HEK293 (cell line): ENCODE results near the gene C9orf43.

Source experiments
- ELK4 ChIP-seq: IDR thresholded peaks from 2 replicates; pipeline ENCODE4 v1.6.1; 2011; ENCODE audit warnings: mild to moderate bottlenecking, low read depth, low read length, borderline replicate concordance
- GFI1B ChIP-seq: fragments of 450-650 bp; formaldehyde crosslinking; IDR thresholded peaks from 2 replicates; pipeline ENCODE4 v1.5.1; 2016; ENCODE audit warnings: missing biosample characterization, missing genetic modification characterization
- GLIS1 ChIP-seq: fragments of 450-650 bp; formaldehyde crosslinking; IDR thresholded peaks from 2 replicates; pipeline ENCODE4 v1.5.1; 2016; ENCODE audit warnings: missing biosample characterization, missing genetic modification characterization
- IKZF3 ChIP-seq: fragments of 450-650 bp; IDR thresholded peaks from 2 replicates; pipeline ENCODE4 v1.5.0; 2018; ENCODE audit warnings: missing biosample characterization, mild to moderate bottlenecking, missing genetic modification characterization, moderate library complexity
- KLF1 ChIP-seq: fragments of 450-650 bp; formaldehyde crosslinking; IDR thresholded peaks from 2 replicates; pipeline ENCODE4 v1.5.1; 2016; ENCODE audit warnings: missing biosample characterization, missing genetic modification characterization
- KLF7 ChIP-seq: fragments of 450-650 bp; formaldehyde crosslinking; IDR thresholded peaks from 2 replicates; pipeline ENCODE4 v1.5.1; 2016; ENCODE audit warnings: missing biosample characterization, missing genetic modification characterization, borderline replicate concordance
- RBAK ChIP-seq: fragments of 450-650 bp; formaldehyde crosslinking; IDR thresholded peaks from 2 replicates; pipeline ENCODE4 v1.5.1; 2016; ENCODE audit warnings: missing biosample characterization, missing genetic modification characterization
- SALL2 ChIP-seq: fragments of 450-650 bp; formaldehyde crosslinking; IDR thresholded peaks from 2 replicates; pipeline ENCODE4 v1.5.0; 2017; ENCODE audit warnings: missing biosample characterization, mild to moderate bottlenecking, missing genetic modification characterization, borderline replicate concordance
- SCRT1 ChIP-seq: fragments of 450-650 bp; formaldehyde crosslinking; IDR thresholded peaks from 2 replicates; pipeline ENCODE4 v1.5.1; 2016; ENCODE audit warnings: missing biosample characterization, missing genetic modification characterization, borderline replicate concordance
- SP2 ChIP-seq: fragments of 450-650 bp; formaldehyde crosslinking; IDR thresholded peaks from 2 replicates; pipeline ENCODE4 v1.5.1; 2016; ENCODE audit warnings: missing biosample characterization, missing genetic modification characterization
- TCF7L2 ChIP-seq: IDR thresholded peaks from 2 replicates; pipeline ENCODE4 v1.6.1; 2011; ENCODE audit warnings: low read depth, mild to moderate bottlenecking, inconsistent platforms, low read length, moderate library complexity, borderline replicate concordance
- TSHZ1 ChIP-seq: fragments of 450-650 bp; formaldehyde crosslinking; IDR thresholded peaks from 2 replicates; pipeline ENCODE4 v1.5.1; 2016; ENCODE audit warnings: missing biosample characterization, missing genetic modification characterization, borderline replicate concordance
- ZBTB48 ChIP-seq: fragments of 450-650 bp; formaldehyde crosslinking; IDR thresholded peaks from 2 replicates; pipeline ENCODE4 v1.5.1; 2016; ENCODE audit warnings: missing biosample characterization, missing genetic modification characterization
- ZBTB7A ChIP-seq: fragments of 450-650 bp; formaldehyde crosslinking; IDR thresholded peaks from 2 replicates; pipeline ENCODE4 v1.5.1; 2016; ENCODE audit warnings: low read depth, missing biosample characterization, missing genetic modification characterization
- ZEB2 ChIP-seq: fragments of 450-650 bp; formaldehyde crosslinking; IDR thresholded peaks from 2 replicates; pipeline ENCODE4 v1.5.1; 2016; ENCODE audit warnings: missing biosample characterization, missing genetic modification characterization
- ZFP37 ChIP-seq: fragments of 450-650 bp; formaldehyde crosslinking; IDR thresholded peaks from 2 replicates; pipeline ENCODE4 v1.5.1; 2016; ENCODE audit warnings: missing biosample characterization, missing genetic modification characterization
- ZIC2 ChIP-seq: fragments of 450-650 bp; formaldehyde crosslinking; IDR thresholded peaks from 2 replicates; pipeline ENCODE4 v1.5.1; 2016; ENCODE audit warnings: missing biosample characterization, missing genetic modification characterization
- ZNF18 ChIP-seq: fragments of 450-650 bp; formaldehyde crosslinking; IDR thresholded peaks from 2 replicates; pipeline ENCODE4 v1.5.1; 2016; ENCODE audit warnings: missing biosample characterization, missing genetic modification characterization
- ZNF19 ChIP-seq: fragments of 450-650 bp; formaldehyde crosslinking; IDR thresholded peaks from 2 replicates; pipeline ENCODE4; 2016; ENCODE audit warnings: missing biosample characterization, missing genetic modification characterization, low read depth
- ZNF223 ChIP-seq: fragments of 450-650 bp; formaldehyde crosslinking; IDR thresholded peaks from 2 replicates; pipeline ENCODE4 v1.5.1; 2016; ENCODE audit warnings: missing biosample characterization, missing genetic modification characterization
- ZNF280C ChIP-seq: fragments of 450-650 bp; formaldehyde crosslinking; IDR thresholded peaks from 2 replicates; pipeline ENCODE4 v1.5.1; 2016; ENCODE audit warnings: missing biosample characterization, missing genetic modification characterization
- ZNF423 ChIP-seq: fragments of 450-650 bp; formaldehyde crosslinking; IDR thresholded peaks from 2 replicates; pipeline ENCODE4 v1.5.1; 2016; ENCODE audit warnings: missing biosample characterization, missing genetic modification characterization
- ZNF426 ChIP-seq: fragments of 450-650 bp; formaldehyde crosslinking; IDR thresholded peaks from 2 replicates; pipeline ENCODE4 v1.5.1; 2017; ENCODE audit warnings: missing biosample characterization, missing genetic modification characterization, mild to moderate bottlenecking, inconsistent platforms, moderate library complexity
- ZNF473 ChIP-seq: fragments of 450-650 bp; formaldehyde crosslinking; IDR thresholded peaks from 2 replicates; pipeline ENCODE4 v1.5.1; 2017; ENCODE audit warnings: missing biosample characterization, missing genetic modification characterization
- ZNF544 ChIP-seq: fragments of 450-650 bp; formaldehyde crosslinking; IDR thresholded peaks from 2 replicates; pipeline ENCODE4 v1.5.0; 2017; ENCODE audit warnings: missing biosample characterization, missing genetic modification characterization
- ZNF548 ChIP-seq: fragments of 450-650 bp; formaldehyde crosslinking; IDR thresholded peaks from 2 replicates; pipeline ENCODE4 v1.5.1; 2016; ENCODE audit warnings: missing biosample characterization, missing genetic modification characterization
- ZNF549 ChIP-seq: fragments of 450-650 bp; IDR thresholded peaks from 2 replicates; pipeline ENCODE4 v1.5.1; 2018; ENCODE audit warnings: missing biosample characterization, missing genetic modification characterization, mild to moderate bottlenecking, inconsistent platforms, moderate library complexity
- ZNF558 ChIP-seq: fragments of 450-650 bp; formaldehyde crosslinking; IDR thresholded peaks from 2 replicates; pipeline ENCODE4 v1.5.1; 2016; ENCODE audit warnings: missing biosample characterization, missing genetic modification characterization
- ZNF585B ChIP-seq: fragments of 450-650 bp; formaldehyde crosslinking; IDR thresholded peaks from 2 replicates; pipeline ENCODE4 v1.5.1; 2016; ENCODE audit warnings: missing biosample characterization, missing genetic modification characterization
- ZNF596 ChIP-seq: fragments of 450-650 bp; IDR thresholded peaks from 2 replicates; pipeline ENCODE4 v1.5.0; 2018; ENCODE audit warnings: missing biosample characterization, mild to moderate bottlenecking, missing genetic modification characterization, moderate library complexity
- ZNF610 ChIP-seq: fragments of 450-650 bp; formaldehyde crosslinking; IDR thresholded peaks from 2 replicates; pipeline ENCODE4 v1.5.1; 2016; ENCODE audit warnings: missing biosample characterization, missing genetic modification characterization, borderline replicate concordance
- ZNF768 ChIP-seq: fragments of 450-650 bp; formaldehyde crosslinking; IDR thresholded peaks from 2 replicates; pipeline ENCODE4 v1.5.1; 2018; ENCODE audit warnings: missing biosample characterization, mild to moderate bottlenecking, missing genetic modification characterization
- ZXDB ChIP-seq: fragments of 450-650 bp; formaldehyde crosslinking; IDR thresholded peaks from 2 replicates; pipeline ENCODE4 v1.5.1; 2016; ENCODE audit warnings: missing biosample characterization, missing genetic modification characterization

Gene C9orf43

GRCh38 chr9:113463418-113464285 is 53.1 kb downstream of the C9orf43 start, which contains the start of gene RGS3 (continued):
- TF ChIP-seq ZNF18 (tag by site-specific recombination) = no peak
- TF ChIP-seq ZNF19 (tag by site-specific recombination) = no peak
- TF ChIP-seq GFI1B (tag by site-specific recombination) = no peak
- TF ChIP-seq GLIS1 (tag by site-specific recombination) = peak; percentile 83
- TF ChIP-seq ZBTB48 (tag by site-specific recombination) = peak; percentile 40; the same call in 1 of the 2 replicates
- peak; percentile 70 for TF ChIP-seq SP2 (tag by site-specific recombination)
- no peak for TF ChIP-seq SALL2 (tag by site-specific recombination)
- TF ChIP-seq ZBTB7A = no peak
- TF ChIP-seq ZNF558 (tag by site-specific recombination) = no peak
- TF ChIP-seq ZNF548 = no peak
- TF ChIP-seq ZNF610 (tag by site-specific recombination) = 0 out of 2 replicates have a peak, but pooled peaks have one; percentile 59
- no peak for TF ChIP-seq RBAK (tag by site-specific recombination)
- no peak for TF ChIP-seq TCF7L2
- peak; percentile 80 for TF ChIP-seq ZNF423 (tag by site-specific recombination)
- no peak for TF ChIP-seq ELK4
- no peak for TF ChIP-seq ZNF473
- no peak for TF ChIP-seq ZNF596
- no peak for TF ChIP-seq ZNF585B (tag by site-specific recombination)
- TF ChIP-seq ZNF544 (tag by site-specific recombination) = no peak
- no peak for TF ChIP-seq ZNF768 (tag by site-specific recombination)
- TF ChIP-seq ZIC2 (tag by site-specific recombination) = peak; percentile 66
- TF ChIP-seq KLF1 (tag by site-specific recombination) = 0 out of 2 replicates have a peak, but pooled peaks have one; percentile 28
- no peak for TF ChIP-seq ZNF280C (tag by site-specific recombination)
- TF ChIP-seq ZXDB (tag by site-specific recombination) = peak; percentile 71
- no peak for TF ChIP-seq KLF7 (tag by site-specific recombination)
- TF ChIP-seq SCRT1 (tag by site-specific recombination) = no peak
- TF ChIP-seq ZFP37 (tag by site-specific recombination) = no peak
- TF ChIP-seq TSHZ1 (tag by site-specific recombination) = no peak
- peak; percentile 57; the same call in 1 of the 2 replicates for TF ChIP-seq IKZF3 (tag by site-specific recombination)
- peak; percentile 41; the same call in 1 of the 2 replicates for TF ChIP-seq ZEB2
- no peak for TF ChIP-seq ZNF549 (tag by site-specific recombination)
- no peak for TF ChIP-seq ZNF426 (tag by site-specific recombination)
- TF ChIP-seq ZNF223 (tag by site-specific recombination) = no peak
